SHP77 (cell line): ENCODE measurements around the gene ANKRD13A.
A peak's percentile ranks its signal among the peaks of the same experiment; 100 is the strongest.

ENCODE experiments used
- DNase-seq, 2 experiments: peaks; one replicate each; lab custom pipeline; 2025; lab: John Stamatoyannopoulos, UW

ANKRD13A gene

DNA sequence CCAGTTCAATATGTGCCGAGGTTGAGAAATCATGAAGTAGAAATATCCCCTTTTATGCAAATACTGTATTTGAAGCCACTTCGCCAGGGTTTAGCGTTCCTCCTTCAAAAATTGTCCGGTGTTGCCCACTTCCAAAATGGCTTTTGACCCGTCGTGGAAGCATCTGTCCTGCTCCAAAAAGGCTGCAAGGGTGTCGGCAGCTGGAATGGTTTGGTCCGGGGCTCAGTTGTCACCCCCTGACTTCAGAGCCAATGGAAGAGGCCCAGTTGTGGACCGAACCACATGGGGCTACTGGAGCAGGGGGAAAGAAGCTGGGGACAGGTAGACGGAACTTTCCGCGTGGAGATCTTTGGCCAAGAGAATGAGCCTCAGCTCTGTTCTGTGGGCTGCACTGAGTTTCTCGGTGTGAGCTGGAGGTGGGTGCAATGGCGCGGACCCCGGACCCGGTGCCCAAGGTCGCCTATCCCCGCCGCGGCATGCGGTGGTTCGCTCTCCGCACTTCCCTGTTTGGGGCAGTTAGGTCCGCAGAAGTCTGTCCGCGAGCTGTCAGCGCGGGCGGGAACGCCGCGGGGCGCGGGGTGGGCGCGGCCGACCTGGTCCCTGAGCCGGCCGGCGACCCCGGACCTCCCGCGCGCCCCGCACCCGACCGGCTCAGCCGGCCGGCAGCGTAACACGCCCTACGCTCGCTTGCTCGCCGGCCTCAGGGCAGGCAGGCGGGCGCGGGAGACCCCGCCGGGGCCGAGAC lies at the start of gene ANKRD13A:
TSS of gene ANKRD13A (plus strand) at position 527 of the 745 bp plus-strand sequence. CDS start 259 bp downstream, outside the sequence.
- DNase-seq = peak; percentile 83 to 84

DNA sequence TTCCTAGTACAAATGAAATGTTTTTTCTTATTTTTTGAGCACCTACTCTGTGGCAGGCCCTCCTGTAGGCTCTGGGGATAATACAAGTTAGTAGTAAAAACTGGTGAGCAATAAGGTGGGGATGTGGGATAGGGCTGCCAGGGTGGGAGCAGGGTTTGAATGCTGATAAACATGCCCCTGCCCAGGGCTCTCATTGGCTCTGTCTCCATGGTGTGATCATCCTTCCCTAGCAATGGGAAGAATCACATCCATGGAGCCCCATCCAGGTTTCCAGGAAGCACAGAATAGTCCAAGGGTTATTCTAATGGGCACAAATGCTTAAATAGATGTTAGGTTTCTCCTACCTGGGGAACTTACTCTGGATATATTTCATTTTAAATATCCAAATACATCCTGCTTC lies 48.6 kb upstream of the ANKRD13A start:
- no peak for DNase-seq

- DNase-seq = no peak
Observed at GRCh38 chr12:109951136-109951535, 48.1 kb upstream of the ANKRD13A start.

- DNase-seq = peak; percentile 79 to 84
Observed at GRCh38 chr12:109951751-109952150, 47.5 kb upstream of the ANKRD13A start.

DNA sequence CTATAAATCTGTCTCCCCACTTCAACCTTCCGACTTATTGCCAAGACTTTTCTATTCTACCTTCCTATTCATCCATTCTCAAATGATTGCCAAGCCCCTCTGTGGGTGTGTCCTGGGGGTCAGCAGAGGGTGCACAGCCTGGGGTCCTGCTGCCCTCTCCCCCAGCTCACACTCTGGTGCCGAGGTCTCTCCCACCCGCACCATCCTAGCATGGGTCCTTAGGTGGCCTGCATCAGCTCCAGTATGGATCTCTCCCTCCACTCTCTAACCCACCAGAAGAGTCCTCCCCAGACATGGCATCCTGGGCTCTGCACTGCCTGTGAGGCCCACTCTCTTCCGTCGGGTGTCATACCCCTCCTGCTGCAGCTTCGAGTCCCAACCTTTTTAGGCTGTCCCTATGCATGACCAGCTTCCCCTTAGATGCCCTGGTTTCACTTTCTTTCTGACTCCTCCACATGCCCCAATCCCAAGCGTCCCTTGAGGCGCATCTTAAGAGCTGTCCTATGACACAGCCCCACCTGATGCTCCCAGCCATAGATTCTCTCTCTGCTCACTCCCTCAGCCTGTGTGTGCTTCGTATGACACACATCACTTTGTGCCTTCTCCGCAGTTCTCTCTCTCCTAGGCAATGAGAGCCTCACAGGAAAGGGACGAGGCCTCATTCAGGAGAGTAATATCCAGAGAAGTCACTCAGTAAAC lies 46.9 kb upstream of the ANKRD13A start:
- DNase-seq = no peak

DNA sequence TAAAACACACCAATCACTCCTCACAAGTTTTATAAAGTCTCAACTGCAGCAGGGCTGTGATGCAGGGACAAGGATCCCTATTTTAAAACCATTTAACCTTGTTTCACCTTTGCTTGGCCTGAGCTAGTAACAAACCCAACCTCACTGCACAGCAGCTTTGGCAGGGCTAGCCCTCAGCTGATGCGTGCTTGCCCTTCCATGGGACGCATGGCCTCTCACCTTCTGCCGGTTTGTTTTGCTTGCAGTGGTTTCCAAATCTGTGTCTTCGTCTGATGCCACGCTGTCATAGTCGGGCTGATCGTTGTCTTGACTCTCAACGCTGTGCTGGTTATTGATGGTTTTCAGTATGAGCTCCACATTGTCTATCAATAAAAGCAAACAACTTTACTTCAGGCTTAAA lies 46.4 kb upstream of the ANKRD13A start:
- no peak for DNase-seq

GRCh38 chr12:109953656-109954055 lies 45.6 kb upstream of the ANKRD13A start:
- DNase-seq = no peak

DNA sequence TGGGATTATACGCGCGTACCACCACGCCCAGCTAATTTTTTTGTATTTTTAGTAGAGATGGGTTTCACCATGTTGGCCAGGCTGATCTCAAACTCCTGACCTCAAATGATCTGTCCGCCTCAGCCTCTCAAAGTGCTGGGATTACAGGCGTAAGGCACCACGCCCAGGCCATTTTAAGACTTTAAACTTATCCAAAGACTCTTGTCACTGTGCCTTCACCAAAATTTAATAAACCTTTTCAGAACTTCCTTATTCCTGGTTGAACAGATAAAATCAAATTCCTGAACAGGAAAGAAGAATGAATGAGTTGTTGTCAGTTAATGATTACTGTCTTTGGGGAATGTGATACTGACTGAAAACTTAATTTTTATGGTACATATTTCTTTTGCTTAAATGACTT lies 40.9 kb upstream of the ANKRD13A start:
- no peak for DNase-seq

GRCh38 chr12:109959411-109960093 lies 39.7 kb upstream of the ANKRD13A start:
- no peak for DNase-seq

- DNase-seq = no peak
Observed at GRCh38 chr12:109961201-109961600, 38.0 kb upstream of the ANKRD13A start.

- DNase-seq = no peak
Observed at GRCh38 chr12:109961612-109962011, 37.6 kb upstream of the ANKRD13A start.

DNA sequence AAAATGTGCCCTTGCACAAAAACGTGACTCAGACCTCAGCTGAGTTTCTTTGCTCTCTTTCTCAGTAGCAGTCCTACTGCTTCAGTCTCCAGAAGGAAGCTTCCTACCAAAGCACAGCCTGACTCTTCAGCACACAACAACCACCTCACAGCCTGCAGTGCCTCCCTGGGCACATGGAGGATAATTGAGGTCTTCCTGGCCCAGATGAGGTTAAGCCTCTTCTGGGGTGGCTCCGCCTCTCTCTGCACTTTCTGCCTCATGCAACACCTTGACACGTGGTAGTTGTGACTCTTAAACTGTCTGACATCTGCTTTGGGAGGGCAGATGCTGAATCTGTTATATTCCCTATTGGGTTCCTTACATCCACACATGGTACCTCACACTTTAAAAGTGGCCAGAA lies 36.8 kb upstream of the ANKRD13A start:
- DNase-seq = no peak

DNA sequence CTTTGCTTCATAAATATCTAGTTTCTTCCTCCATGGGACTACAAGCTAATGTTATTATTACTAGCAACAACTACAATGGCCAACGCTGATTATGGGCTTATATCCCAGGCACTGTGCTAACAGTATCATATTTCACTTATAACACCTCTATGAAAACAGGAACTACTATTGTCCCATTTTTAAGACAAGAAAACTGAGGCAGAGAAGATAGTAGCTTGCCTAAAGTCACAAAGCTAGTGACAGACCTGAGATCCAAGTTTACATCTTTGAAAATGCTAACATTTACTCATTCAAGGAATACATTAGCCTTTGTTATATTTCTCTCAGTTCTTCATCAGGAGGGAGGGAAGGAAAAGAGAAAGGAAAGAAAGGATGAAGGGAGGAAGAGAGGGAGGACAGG lies 35.9 kb upstream of the ANKRD13A start:
- no peak for DNase-seq

DNA sequence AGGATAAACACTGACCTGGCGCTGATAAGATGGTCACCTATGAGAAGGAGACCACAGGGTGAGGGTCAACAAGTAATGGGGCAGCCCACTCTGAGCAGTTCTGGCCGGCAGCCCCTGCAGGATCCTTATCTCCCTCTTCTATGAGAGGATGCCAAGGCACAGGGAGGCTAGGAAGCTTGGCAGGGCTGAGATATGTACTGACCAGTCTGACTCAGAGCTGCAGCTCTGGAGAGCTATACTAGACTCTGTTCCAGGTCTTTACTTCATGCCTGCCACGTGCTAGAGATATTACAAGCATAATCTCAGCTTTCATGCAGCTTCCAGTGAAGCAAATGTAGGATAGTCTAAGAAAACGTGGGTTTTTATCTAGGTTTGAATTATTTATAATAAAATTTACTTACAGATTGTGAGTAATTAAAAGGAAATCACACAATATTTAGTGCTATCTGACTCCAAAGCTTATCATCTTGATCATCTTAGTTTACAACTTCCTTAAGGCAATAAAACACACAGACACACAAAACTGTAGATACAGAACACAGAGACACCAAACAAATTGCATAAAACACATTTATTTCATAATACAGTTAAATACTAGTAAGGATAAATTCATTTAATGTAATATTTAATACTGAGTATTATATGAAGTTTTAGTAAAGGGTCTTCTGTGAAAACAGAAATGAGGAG lies 35.3 kb upstream of the ANKRD13A start:
- no peak for DNase-seq

DNA sequence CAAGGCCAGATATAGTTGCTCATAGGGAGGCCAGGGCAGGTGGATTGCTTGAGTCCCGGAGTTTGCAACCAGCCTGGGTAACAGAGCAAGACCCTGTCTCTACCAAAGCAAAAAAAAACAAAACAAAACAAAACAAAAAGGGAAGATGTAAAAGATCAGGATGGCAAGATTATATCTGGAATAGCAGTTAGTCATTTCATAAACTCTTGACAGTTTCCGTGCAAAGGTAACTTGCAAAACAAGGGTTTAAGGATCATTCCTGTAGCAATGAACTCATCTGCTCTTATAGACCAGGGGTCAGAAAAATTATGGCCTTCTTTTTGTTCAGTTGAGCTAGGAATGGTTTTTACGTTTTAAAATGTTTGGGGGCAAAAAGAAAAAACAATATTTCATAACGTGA lies 32.7 kb upstream of the ANKRD13A start:
- DNase-seq = no peak

DNA sequence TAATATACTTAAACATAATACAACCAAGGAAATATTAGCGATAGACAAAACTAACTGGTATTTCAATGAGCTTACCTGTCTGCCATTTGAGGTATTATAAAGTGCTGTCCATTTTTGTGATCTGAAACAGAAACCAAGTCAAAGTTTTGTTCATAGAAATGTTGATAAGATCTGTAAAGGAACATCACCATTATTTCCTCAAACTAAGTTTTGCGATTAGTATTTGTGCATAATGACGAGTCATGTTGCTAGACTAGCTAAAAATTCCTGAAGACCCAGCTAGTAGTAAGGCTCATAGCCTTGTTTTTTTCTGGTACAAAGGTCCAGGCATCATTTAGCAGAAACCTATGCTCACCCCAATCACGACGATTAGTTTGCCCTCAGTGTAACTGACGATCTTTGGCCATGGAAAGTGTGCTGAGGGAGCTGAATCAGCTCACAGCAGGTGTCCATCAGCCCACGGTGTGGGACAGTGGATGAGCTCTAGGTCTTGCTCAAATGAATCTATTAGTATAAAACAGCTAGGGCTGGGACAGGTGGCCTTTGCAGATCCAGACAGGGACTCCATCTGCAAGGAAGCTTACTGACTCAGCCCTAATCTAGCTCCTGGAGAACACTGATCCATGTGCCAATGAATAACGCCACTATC lies 31.7 kb upstream of the ANKRD13A start:
- DNase-seq = no peak

DNA sequence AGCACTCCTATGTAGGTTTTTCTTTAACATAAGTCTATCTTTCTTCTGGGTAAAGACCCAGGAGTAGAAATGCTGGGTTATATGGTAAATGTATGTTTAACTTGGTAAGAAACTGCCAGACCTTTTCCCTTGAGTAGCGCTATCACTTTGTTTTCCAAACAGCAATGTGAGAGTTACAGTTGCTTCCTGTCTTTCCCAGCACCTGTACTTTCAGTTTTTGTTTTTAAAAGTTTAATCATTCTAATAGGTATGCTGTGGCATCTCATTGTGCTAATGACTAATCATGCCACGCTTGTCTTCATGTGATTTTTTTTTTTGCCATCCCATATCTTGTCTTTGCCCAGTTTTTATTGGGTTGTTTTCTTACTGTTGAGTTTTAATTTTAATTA lies 31.2 kb upstream of the ANKRD13A start:
- DNase-seq = no peak

DNA sequence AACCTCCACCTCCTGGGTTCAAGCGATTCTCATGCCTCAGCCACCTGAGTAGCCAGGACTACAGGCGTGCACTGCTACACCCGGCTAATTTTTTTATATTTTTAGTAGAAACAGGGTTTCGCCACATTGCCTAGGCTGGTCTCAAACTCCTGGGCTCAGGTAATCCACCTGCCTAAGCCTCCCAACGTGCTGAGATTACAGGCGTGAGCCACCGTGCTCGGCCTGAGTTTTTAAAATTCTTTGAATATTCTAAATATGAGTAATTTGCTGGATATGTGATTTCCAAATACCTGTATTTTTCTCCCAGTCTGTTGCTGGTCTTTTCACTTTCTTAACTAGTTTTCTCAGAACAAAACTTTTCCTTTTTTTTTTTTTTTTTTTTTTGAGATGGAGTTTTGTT lies 30.4 kb upstream of the ANKRD13A start:
- no peak for DNase-seq

DNA sequence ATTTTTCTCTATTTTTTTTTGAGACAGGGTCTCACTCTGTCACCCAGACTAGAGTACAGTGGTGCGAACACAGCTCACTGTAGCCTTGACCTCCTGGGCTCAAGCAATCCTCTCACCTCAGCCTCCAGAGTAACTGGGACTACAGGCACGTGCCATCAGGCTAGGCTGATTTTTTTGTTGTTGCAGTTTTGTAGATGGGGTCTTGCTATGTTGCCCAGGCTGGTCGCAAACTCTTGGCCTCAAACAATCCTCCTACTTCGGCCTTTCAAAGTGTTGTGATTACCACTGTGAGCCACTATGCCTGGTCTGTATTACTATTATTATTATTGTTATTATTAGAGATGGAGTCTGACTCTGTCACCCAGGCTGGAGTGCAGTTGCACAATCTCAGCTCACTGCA lies 26.4 kb upstream of the ANKRD13A start:
- no peak for DNase-seq

GRCh38 chr12:109981311-109981710 lies 17.9 kb upstream of the ANKRD13A start:
- no peak for DNase-seq

DNA sequence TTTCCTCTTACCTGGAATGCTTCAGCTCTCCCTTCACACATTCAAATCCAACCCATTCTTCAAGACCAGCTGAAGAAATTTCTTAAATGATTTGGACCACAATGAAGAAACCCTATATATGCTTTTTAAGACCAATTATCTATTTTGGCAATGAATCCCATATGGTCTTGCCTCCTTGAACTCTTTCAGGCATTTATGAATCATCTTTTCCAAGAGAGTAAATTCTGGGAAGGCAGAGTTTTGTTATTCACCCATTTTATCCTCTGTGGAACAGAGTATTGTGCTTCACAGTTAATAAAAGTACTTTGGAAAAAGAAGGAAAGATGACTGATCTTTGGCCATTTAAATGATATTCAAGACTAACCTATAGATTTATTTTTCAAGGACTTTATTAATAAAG lies 17.0 kb upstream of the ANKRD13A start:
- DNase-seq = no peak
